ENCODE measurements around the gene LILRA5. TPM values are rescaled to one million over a fixed set of nuclear protein-coding genes. Genes with fewer than 3 reads are reported as not detected.

The LILRA5 gene
- total RNA-seq, 4 donors from 2014 or later: 3.7 to 13.2 (median 7.8) TPM

DNA sequence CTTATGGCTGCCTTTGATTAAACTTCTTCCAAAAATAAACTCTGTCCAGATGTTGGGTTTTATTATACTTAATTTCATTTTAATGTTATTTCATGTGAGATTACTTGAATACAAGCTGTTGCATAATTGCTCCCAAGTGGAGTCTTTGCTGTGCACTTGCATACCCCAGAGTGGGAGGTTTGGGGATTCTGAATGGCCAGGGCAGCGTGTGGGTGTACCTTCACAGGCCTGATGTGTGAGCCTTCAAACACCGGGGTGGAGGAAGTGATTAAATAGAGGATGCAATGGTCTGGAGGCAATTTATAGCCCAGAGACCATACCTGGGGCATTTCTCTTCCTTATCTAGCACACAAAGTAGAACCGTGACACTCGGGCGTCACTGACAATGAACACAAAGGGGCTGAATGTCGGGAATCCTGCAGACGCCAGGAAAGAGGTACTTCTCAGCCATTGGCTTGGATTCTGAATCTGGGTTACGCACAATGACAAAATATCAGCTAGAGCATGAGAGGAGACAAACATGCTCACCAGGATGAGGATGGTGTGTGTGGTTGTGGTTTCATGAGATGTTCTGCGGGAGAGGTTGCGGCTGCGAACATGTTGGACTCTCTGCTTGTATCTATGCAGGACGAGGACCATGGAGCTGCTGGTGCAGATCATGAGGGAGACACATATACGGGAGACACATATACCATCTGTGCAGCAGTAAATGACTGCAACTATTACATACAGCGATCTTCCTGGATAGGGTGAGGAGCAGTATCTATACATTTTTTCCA is 7.1 kb upstream of the LILRA5 start:
- DNase-seq (ENCODE audit: low spot score) (no peak), ATAC-seq (ENCODE audit: low FRiP score) (no peak)
- TF ChIP-seq, protein P1, sequence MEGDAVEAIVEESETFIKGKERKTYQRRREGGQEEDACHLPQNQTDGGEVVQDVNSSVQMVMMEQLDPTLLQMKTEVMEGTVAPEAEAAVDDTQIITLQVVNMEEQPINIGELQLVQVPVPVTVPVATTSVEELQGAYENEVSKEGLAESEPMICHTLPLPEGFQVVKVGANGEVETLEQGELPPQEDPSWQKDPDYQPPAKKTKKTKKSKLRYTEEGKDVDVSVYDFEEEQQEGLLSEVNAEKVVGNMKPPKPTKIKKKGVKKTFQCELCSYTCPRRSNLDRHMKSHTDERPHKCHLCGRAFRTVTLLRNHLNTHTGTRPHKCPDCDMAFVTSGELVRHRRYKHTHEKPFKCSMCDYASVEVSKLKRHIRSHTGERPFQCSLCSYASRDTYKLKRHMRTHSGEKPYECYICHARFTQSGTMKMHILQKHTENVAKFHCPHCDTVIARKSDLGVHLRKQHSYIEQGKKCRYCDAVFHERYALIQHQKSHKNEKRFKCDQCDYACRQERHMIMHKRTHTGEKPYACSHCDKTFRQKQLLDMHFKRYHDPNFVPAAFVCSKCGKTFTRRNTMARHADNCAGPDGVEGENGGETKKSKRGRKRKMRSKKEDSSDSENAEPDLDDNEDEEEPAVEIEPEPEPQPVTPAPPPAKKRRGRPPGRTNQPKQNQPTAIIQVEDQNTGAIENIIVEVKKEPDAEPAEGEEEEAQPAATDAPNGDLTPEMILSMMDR (IDR thresholded peaks at IDR 0.05): no peak

DNA sequence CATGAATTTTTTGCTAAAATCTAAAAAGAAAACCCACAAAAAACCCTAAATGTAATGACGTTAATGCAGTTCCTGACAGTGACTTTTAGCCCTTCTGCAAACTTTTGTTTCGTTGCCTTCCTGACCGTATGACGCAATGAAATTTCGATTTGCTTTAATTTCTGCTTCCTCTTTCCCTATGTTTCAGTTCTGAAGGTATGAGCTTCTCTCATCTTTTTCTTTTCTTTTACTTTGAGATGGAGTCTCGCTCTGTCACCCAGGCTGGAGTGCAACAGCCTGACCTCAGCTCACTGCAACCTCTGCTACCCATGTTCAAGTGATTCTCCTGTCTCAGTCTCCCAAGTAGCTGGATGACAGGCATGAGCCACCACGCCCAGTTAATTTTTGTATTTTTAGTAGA is 6.1 kb upstream of the LILRA5 start:
- no peak for DNase-seq (ENCODE audit: low spot score)
- TF ChIP-seq, protein P1 (IDR thresholded peaks at IDR 0.05): no peak
- ATAC-seq (ENCODE audit: low FRiP score): no peak

DNA sequence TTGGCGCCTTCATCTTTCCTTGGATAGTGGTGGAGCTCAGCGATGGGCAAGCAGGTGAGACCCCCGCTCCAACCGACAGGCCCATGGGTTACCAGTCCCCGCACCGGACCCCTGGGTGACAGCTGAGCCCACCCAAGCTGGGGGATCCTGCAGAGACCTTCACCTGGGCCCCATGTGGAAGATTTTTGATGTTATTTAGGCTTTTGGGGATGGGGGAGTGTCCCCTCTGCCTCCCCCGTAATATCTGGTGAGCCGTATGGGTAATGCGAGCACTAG is 4.9 kb upstream of the LILRA5 start:
- ATAC-seq (ENCODE audit: low FRiP score): no peak
- TF ChIP-seq, protein P1 (IDR thresholded peaks at IDR 0.05): no peak
- no peak for DNase-seq (ENCODE audit: low spot score)

DNA sequence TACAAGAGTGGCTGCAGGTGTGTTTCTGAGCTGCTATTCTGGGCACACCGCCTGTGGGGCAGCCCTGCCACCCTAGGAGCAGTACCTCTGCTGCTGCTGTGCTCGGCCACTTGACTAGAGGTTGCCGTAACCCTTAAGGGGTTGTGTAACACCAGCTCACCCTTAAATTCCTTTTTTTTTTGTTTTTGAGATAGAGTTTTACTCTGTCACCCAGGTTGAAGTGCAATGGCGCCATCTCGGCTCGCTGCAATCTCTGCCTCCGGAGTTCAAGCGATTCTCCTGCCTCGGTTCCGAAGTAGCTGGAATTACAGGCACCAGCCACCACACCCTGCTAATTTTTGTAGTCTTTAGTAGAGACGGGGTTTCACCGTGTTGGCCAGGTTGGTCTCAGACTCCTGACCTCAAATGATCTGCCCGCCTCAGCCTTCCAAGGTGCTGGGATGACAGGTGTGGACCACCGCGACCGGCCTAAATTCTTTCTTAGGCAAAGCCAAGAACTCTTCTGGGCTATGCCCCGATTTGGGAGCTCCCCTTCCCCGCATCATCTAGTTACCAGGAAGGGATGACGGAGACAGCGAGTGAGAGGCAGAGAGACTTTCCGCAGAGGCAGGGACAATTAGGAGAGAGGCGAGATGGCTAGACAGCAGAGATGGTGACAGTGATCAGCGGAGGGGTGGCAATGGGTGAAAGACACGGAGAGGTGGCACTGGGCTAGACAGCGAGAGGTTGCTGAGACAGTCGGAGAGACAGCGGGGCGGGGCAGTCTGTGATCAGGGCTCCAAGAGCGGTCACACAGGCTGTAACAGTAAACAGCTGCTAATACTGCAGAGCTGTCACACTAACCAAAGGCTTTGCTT is 4.4 kb upstream of the LILRA5 start:
- ATAC-seq (ENCODE audit: low FRiP score): no peak
- TF ChIP-seq, protein P1 (IDR thresholded peaks at IDR 0.05): no peak
- no peak for DNase-seq (ENCODE audit: low spot score)

DNA sequence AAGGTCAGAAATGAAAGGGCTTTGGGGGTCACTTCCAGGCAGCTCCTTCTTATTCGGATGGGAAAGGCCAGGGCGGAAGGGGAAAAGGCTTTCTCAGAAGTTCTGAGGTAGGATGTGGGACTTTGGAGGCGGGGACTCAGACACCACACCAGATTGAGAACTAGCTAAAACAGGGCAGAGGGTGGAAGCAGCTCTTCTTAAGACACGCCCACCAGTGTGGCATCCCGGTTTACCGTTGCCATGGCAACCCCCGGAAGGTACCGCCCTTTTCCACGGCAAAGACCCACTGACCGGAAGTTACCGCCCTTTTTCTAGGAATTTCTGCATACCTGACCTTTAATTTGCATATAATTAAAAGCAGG is 3.8 kb upstream of the LILRA5 start:
- ATAC-seq (ENCODE audit: low FRiP score): no peak
- TF ChIP-seq, protein P1 (IDR thresholded peaks at IDR 0.05): no peak
- DNase-seq (ENCODE audit: low spot score): no peak

DNA sequence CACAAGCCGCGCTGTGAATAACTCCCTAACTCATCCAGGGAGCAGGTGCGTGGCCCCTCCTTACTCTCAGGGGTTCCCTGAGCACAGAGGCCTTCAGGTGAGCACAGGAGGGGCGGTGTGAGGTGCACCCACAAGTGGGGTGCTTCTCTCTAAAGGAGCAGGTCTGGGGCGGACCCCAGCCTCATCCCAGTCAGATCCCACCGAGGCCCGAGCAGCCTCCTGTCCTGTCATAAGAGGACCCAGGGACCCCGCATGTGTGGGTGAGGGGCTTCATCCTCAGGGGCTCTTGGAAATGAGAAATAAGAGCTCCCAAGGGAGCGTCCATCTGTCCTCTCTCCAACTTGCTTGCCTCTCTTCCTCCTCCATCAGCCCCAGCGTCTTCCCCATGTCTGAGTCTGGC is 3.0 kb upstream of the LILRA5 start:
- TF ChIP-seq, protein P1 (IDR thresholded peaks at IDR 0.05): no peak
- no peak for DNase-seq (ENCODE audit: low spot score)
- no peak for ATAC-seq (ENCODE audit: low FRiP score)

DNA sequence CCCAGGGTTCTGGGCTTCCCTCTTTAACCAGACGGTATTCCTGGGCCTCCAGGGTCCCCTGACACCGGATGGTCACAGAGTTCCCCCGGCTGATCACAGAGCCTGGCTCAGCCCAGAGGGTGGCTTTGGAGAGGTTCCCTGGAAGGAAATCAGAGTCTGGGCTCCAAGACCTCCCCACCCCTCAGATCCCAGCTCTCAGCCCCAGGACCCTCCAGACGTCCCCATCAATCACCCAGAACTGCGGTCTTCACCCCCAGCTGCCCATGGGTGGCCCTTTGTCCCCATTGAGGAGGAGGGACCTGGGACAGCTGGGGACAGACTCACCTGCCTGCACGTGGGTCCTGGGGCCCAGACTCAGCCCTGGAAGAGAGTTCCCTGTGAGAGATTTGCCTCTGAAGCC is 955 bp downstream of the LILRA5 start:
- DNase-seq (ENCODE audit: low spot score) (no peak), ATAC-seq (ENCODE audit: low FRiP score) (no peak)
- TF ChIP-seq, protein P1 (IDR thresholded peaks at IDR 0.05): no peak

Measured in omental fat pad (tissue), 4 donors.